ENCODE data around the gene ZNF771. TPM values are rescaled to one million over a fixed set of nuclear protein-coding genes. Genes with fewer than 3 reads are reported as not detected.

Gene ZNF771
- polyA plus RNA-seq, 1 donor (not counting 4 experiments of a cell fraction or from before 2014, with no cell fraction given) = 4.0 TPM

DNA sequence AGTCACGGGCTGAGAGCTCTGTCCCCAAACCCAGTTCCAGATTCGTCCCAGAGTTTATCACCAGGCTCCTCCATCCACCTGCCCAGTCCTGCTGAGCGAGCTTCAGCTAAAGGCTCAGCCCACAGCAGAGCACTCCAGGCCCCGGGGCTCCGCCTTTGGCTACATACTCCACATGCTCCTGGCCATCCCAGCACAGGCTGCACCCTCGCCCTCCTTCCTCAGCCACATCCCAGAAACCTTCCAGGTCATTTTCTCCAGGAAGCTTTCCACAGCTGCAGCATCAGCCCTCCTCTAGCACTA, 47.6 kb upstream of the ZNF771 start:
- dilution Hi-C loops (cut with MboI; ENCODE audit: extremely low pct_ligation_motif_present, low sequenced_read_pairs) = no loop called here
- no peaks in the 10 kb centered on the region for H3K9me1 ChIP-seq (ENCODE audit: control insufficient read depth, extremely low read depth, insufficient read depth, low read length)
- peaks cover 10% of the 10 kb centered on the region for H3K4me1 ChIP-seq (ENCODE audit: control insufficient read depth, extremely low read depth, insufficient read depth, low read length)
- TF ChIP-seq, protein P1, sequence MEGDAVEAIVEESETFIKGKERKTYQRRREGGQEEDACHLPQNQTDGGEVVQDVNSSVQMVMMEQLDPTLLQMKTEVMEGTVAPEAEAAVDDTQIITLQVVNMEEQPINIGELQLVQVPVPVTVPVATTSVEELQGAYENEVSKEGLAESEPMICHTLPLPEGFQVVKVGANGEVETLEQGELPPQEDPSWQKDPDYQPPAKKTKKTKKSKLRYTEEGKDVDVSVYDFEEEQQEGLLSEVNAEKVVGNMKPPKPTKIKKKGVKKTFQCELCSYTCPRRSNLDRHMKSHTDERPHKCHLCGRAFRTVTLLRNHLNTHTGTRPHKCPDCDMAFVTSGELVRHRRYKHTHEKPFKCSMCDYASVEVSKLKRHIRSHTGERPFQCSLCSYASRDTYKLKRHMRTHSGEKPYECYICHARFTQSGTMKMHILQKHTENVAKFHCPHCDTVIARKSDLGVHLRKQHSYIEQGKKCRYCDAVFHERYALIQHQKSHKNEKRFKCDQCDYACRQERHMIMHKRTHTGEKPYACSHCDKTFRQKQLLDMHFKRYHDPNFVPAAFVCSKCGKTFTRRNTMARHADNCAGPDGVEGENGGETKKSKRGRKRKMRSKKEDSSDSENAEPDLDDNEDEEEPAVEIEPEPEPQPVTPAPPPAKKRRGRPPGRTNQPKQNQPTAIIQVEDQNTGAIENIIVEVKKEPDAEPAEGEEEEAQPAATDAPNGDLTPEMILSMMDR (optimal IDR thresholded peaks at IDR 0.05 in 1 of 3, IDR thresholded peaks at IDR 0.05 in 1 of 3, conservative IDR thresholded peaks at IDR 0.05 in 1 of 3; ENCODE audit: extremely low read depth in 1 of 3, insufficient read depth in 2 of 3, low read length in 3 of 3) = no peak
- TF ChIP-seq EZH2 (IDR thresholded peaks at IDR 0.05; ENCODE audit: low read length) = no peak
- no peak overlapping the region for H3K4me2 ChIP-seq (ENCODE audit: control insufficient read depth, extremely low read depth, insufficient read depth, low read depth, low read length)
- DNase-seq (ENCODE audit: low read depth, low spot score) (no peak), FAIRE-seq (no peak)
- no peak overlapping the region for H3K4me3 ChIP-seq (ENCODE audit: control insufficient read depth in 2 of 3, extremely low read depth in 1 of 3, insufficient read depth in 2 of 3, low read depth in 1 of 3, low read length in 3 of 3)
- no peaks in the 10 kb centered on the region for H4K20me1 ChIP-seq (ENCODE audit: control insufficient read depth, extremely low read depth, insufficient read depth, low read length)
- peaks cover 29 to 34% of the 10 kb centered on the region in 2 experiments for H3K36me3 ChIP-seq (ENCODE audit: control insufficient read depth in 2 of 2, extremely low read depth in 1 of 2, insufficient read depth in 2 of 2, low read length in 2 of 2)
- H3K9me3 ChIP-seq (ENCODE audit: control insufficient read depth, low read depth, low read length) = no peaks in the 10 kb centered on the region
- H3K27ac ChIP-seq (ENCODE audit: control insufficient read depth, insufficient read depth, low read length) = no peak overlapping the region
- H2AFZ ChIP-seq (ENCODE audit: control insufficient read depth, low read length) = no peak overlapping the region
- peaks cover 41% of the 10 kb centered on the region for H3K79me2 ChIP-seq (ENCODE audit: control insufficient read depth, insufficient read depth, low read length)
- H3K9ac ChIP-seq (ENCODE audit: control insufficient read depth, extremely low read depth, insufficient read depth, low read length) = no peak overlapping the region
- H3K27me3 ChIP-seq (ENCODE audit: control insufficient read depth, extremely low read depth, insufficient read depth, low read length) = no peaks in the 10 kb centered on the region

DNA sequence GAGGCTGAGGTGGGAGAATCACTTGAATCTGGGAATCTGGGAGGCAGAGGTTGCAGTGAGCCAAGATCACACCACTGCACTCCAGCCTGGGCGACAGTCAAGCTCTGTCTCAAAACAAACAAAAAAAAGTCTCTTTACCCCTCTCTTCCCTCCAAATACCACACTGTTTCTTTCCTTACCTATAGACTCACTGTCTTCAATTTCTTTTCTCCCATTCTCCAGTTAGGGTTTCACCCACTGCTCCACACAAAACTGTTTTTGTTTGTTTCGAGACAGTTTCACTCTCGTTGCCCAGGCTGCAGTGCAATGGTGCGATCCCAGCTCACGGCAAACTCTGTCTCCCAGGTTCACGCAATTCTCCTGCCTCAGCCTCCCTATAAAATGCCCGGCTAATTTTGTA, 46.2 kb upstream of the ZNF771 start:
- TF ChIP-seq EZH2 (IDR thresholded peaks at IDR 0.05; ENCODE audit: low read length) = no peak
- TF ChIP-seq, protein P1 (optimal IDR thresholded peaks at IDR 0.05 in 1 of 3, IDR thresholded peaks at IDR 0.05 in 1 of 3, conservative IDR thresholded peaks at IDR 0.05 in 1 of 3; ENCODE audit: extremely low read depth in 1 of 3, insufficient read depth in 2 of 3, low read length in 3 of 3) = no peak
- Histone ChIP-seq H3K9me3 (ENCODE audit: control insufficient read depth, low read depth, low read length) (no peaks in the 10 kb centered on the region), H3K9me1 (ENCODE audit: control insufficient read depth, extremely low read depth, insufficient read depth, low read length) (no peaks in the 10 kb centered on the region), H3K9ac (ENCODE audit: control insufficient read depth, extremely low read depth, insufficient read depth, low read length) (no peak overlapping the region), H3K4me3 (ENCODE audit: control insufficient read depth in 2 of 3, extremely low read depth in 1 of 3, insufficient read depth in 2 of 3, low read depth in 1 of 3, low read length in 3 of 3) (no peak overlapping the region), H3K4me1 (ENCODE audit: control insufficient read depth, extremely low read depth, insufficient read depth, low read length) (peaks cover 3% of the 10 kb centered on the region), H3K4me2 (ENCODE audit: control insufficient read depth, extremely low read depth, insufficient read depth, low read depth, low read length) (no peak overlapping the region), H3K36me3 (ENCODE audit: control insufficient read depth in 2 of 2, extremely low read depth in 1 of 2, insufficient read depth in 2 of 2, low read length in 2 of 2) (peaks cover 30 to 44% of the 10 kb centered on the region in 2 experiments), H3K79me2 (ENCODE audit: control insufficient read depth, insufficient read depth, low read length) (peaks cover 51% of the 10 kb centered on the region), H2AFZ (ENCODE audit: control insufficient read depth, low read length) (no peak overlapping the region), H3K27ac (ENCODE audit: control insufficient read depth, insufficient read depth, low read length) (no peak overlapping the region), H4K20me1 (ENCODE audit: control insufficient read depth, extremely low read depth, insufficient read depth, low read length) (no peaks in the 10 kb centered on the region), H3K27me3 (ENCODE audit: control insufficient read depth, extremely low read depth, insufficient read depth, low read length) (no peaks in the 10 kb centered on the region)
- no peak for DNase-seq (ENCODE audit: low read depth, low spot score)
- dilution Hi-C loops (cut with MboI; ENCODE audit: extremely low pct_ligation_motif_present, low sequenced_read_pairs) = no loop called here
- no peak for FAIRE-seq
